ENCODE measurements around the gene MYF6.

- no peak for TF ChIP-seq CTCF (IDR thresholded peaks at IDR 0.05)
- no peak for TF ChIP-seq POLR2A (IDR thresholded peaks at IDR 0.05)
Measured at GRCh38 chr12:80670214-80670613, 37.2 kb upstream of the MYF6 start.

Data from body of pancreas (tissue), 4 donors.